Measurements from ENCODE around the gene PRKCZ.

- TF ChIP-seq CTCF (conservative IDR thresholded peaks at IDR 0.05; ENCODE audit: low read depth, low read length) (no peak), EZH2 (IDR thresholded peaks at IDR 0.05; ENCODE audit: borderline replicate concordance, low read depth, low read length, poor library complexity, severe bottlenecking) (no peak)
Measured at GRCh38 chr1:2185880-2186855, 136.0 kb downstream of the PRKCZ start.
